Progenitor cell of endocrine pancreas (in vitro differentiated cells): ENCODE measurements around the gene ODC1. TPM values are rescaled to one million over a fixed set of nuclear protein-coding genes. Genes with fewer than 3 reads are reported as not detected.
A peak's percentile ranks its signal among the peaks of the same experiment; 100 is the strongest.
"Not testable (repeated sequence)": the region's sequence is repeated elsewhere in the genome, so short reads cannot be mapped to it uniquely, and the experiment has no call there.

ENCODE experiments used
- DNase-seq: peaks from one replicate; pipeline ENCODE4 v3.0.0; 2021; ENCODE audit warnings: low spot score; ENCODE audit not compliant: unreplicated experiment
- H3K27ac Mint-ChIP-seq: 2 replicates; pipeline ENCODE4 v1.8.0; 2021; ENCODE audit warnings: mild to moderate bottlenecking, moderate library complexity, mixed read lengths
- H3K27me3 Mint-ChIP-seq: 2 replicates; pipeline ENCODE4 v1.8.0; 2021; ENCODE audit warnings: mixed read lengths
- H3K36me3 Mint-ChIP-seq: 2 replicates; pipeline ENCODE4 v1.8.0; 2022; ENCODE audit warnings: mixed read lengths; ENCODE audit not compliant: insufficient read depth
- H3K4me1 Mint-ChIP-seq: 2 replicates; pipeline ENCODE4 v1.8.0; 2021; ENCODE audit warnings: low read depth, mixed read lengths
- H3K4me3 Mint-ChIP-seq: 2 replicates; pipeline ENCODE4 v1.8.0; 2021; ENCODE audit warnings: low read depth, mild to moderate bottlenecking, moderate library complexity, mixed read lengths
- H3K9me3 Mint-ChIP-seq: 2 replicates; pipeline ENCODE4 v1.8.0; 2021; ENCODE audit warnings: low read depth, mixed read lengths
- CTCF ChIP-seq: fragments of 200-600 bp; sonication (generic); IDR thresholded peaks from one replicate; pipeline ENCODE4 v1.5.0; 2021; ENCODE audit warnings: antibody characterized with exemption, mild to moderate bottlenecking; ENCODE audit not compliant: unreplicated experiment
- total RNA-seq: library from RNA; stranded (reverse); gene quantifications from 2 replicates; pipeline ENCODE4 v1.2.1, GENCODE V29; 2021

Gene ODC1
- total RNA-seq, 1 donor from 2014 or later = 252 TPM

- no peak for DNase-seq
- no peak for TF ChIP-seq CTCF
- Mint-ChIP-seq H3K4me3 (no peak overlapping the region), H3K36me3 (no peaks in the 10 kb centered on the region), H3K27me3 (peaks cover 20% of the 10 kb centered on the region), H3K27ac (no peak overlapping the region), H3K9me3 (no peaks in the 10 kb centered on the region), H3K4me1 (peaks cover 26% of the 10 kb centered on the region)
Measured at GRCh38 chr2:10457846-10458598, 9.9 kb upstream of the ODC1 start.

GRCh38 chr2:10457195-10457594, 9.1 kb upstream of the ODC1 start:
- not testable (repeated sequence) for H3K27ac Mint-ChIP-seq, H3K36me3 Mint-ChIP-seq, H3K9me3 Mint-ChIP-seq, DNase-seq, H3K4me3 Mint-ChIP-seq
- Mint-ChIP-seq H3K4me1 (peaks cover 26% of the 10 kb centered on the region), H3K27me3 (peaks cover 23% of the 10 kb centered on the region)

GRCh38 chr2:10454505-10454904, 6.4 kb upstream of the ODC1 start:
- Mint-ChIP-seq H3K4me1 (peaks cover 26% of the 10 kb centered on the region), H3K9me3 (no peaks in the 10 kb centered on the region), H3K4me3 (no peak overlapping the region), H3K27ac (no peak overlapping the region), H3K36me3 (no peaks in the 10 kb centered on the region), H3K27me3 (peaks cover 25% of the 10 kb centered on the region)
- no peak for TF ChIP-seq CTCF
- DNase-seq = no peak

GRCh38 chr2:10453905-10454298, 5.8 kb upstream of the ODC1 start:
- Mint-ChIP-seq H3K27me3 (peaks cover 23% of the 10 kb centered on the region), H3K4me3 (no peak overlapping the region), H3K9me3 (no peaks in the 10 kb centered on the region), H3K4me1 (peaks cover 25% of the 10 kb centered on the region), H3K36me3 (no peaks in the 10 kb centered on the region), H3K27ac (peak overlapping the region; percentile 89)
- DNase-seq = no peak
- no peak for TF ChIP-seq CTCF

GRCh38 chr2:10452956-10453904, 5.1 kb upstream of the ODC1 start:
- H3K36me3 Mint-ChIP-seq = no peaks in the 10 kb centered on the region
- TF ChIP-seq CTCF = no peak
- H3K27me3 Mint-ChIP-seq = peaks cover 22% of the 10 kb centered on the region
- H3K9me3 Mint-ChIP-seq = no peaks in the 10 kb centered on the region
- peaks cover 20% of the 10 kb centered on the region for H3K4me1 Mint-ChIP-seq
- H3K4me3 Mint-ChIP-seq = no peak overlapping the region
- H3K27ac Mint-ChIP-seq = peak overlapping the region; percentile 89
- no peak for DNase-seq
